Lung (tissue), 12 donors: ENCODE measurements around the gene RPS26. TPM values are rescaled to one million over a fixed set of nuclear protein-coding genes. Genes with fewer than 3 reads are reported as not detected.
"Not testable (repeated sequence)": the region's sequence is repeated elsewhere in the genome, so short reads cannot be mapped to it uniquely, and the experiment has no call there.

Experiments
- ATAC-seq: fragments of 200-7000 bp; cut with Tn5 transposase; one replicate; pipeline ENCODE4 v1.9.1; 2020; ENCODE audit warnings: moderate number of reproducible peaks; ENCODE audit not compliant: insufficient read depth, low FRiP score
- DNase-seq, 3 donors: peaks; one replicate each; pipeline ENCODE4 v3.0.0-alpha.2; 2013 to 2017
- H3K27ac ChIP-seq, 2 donors: one replicate each; pipeline ENCODE4 v1.5.1; 2013; ENCODE audit warnings: mild to moderate bottlenecking in 2 of 2, moderate library complexity in 2 of 2, control low read depth in 1 of 2, inconsistent platforms in 1 of 2, low read depth in 1 of 2, low read length in 1 of 2
- H3K27me3 ChIP-seq, 3 donors: one replicate each; pipeline ENCODE4 v1.5.1; 2013; ENCODE audit warnings: low read length in 2 of 3; ENCODE audit not compliant: control insufficient read depth in 3 of 3, insufficient read depth in 3 of 3
- H3K36me3 ChIP-seq, 4 donors: one replicate each; pipeline ENCODE4 v1.5.1; 2013; ENCODE audit warnings: low read length in 4 of 4, mild to moderate bottlenecking in 1 of 4, moderate library complexity in 1 of 4; ENCODE audit not compliant: control insufficient read depth in 4 of 4, insufficient read depth in 4 of 4
- H3K4me1 ChIP-seq, 5 donors: one replicate each; pipeline ENCODE4 v1.5.1; 2013; ENCODE audit warnings: low read length in 5 of 5, mild to moderate bottlenecking in 2 of 5, moderate library complexity in 1 of 5; ENCODE audit not compliant: control insufficient read depth in 5 of 5, insufficient read depth in 5 of 5
- H3K4me3 ChIP-seq: one replicate; pipeline ENCODE4 v1.5.1; 2013; ENCODE audit warnings: mild to moderate bottlenecking, control low read depth, moderate library complexity
- H3K9ac ChIP-seq, 2 donors: one replicate each; pipeline ENCODE4 v1.5.1; 2013; ENCODE audit warnings: low read length in 2 of 2, control low read depth in 1 of 2; ENCODE audit not compliant: insufficient read depth in 1 of 2
- H3K9me3 ChIP-seq, 4 donors: one replicate each; pipeline ENCODE4 v1.5.1; 2013; ENCODE audit warnings: low read length in 3 of 4, mild to moderate bottlenecking in 1 of 4, moderate library complexity in 1 of 4; ENCODE audit not compliant: control insufficient read depth in 4 of 4, insufficient read depth in 3 of 4
- WGBS, 2 donors: extraction: QIAGEN DNeasy Blood & Tissue Kit; methylation state at CpG; one replicate each; pipeline ENCODE4 v1.1.7; 2013; 5-methylcytosine and 5-hydroxymethylcytosine counted together
- polyA plus RNA-seq, 2 donors: library from polyadenylated mRNA; stranded (reverse); fragments of 200-250 nt; gene quantifications; one replicate each; pipeline ENCODE4 v1.2.1, GENCODE V29; 2013
- total RNA-seq, 2 donors: library from RNA; depleted of rRNA in 1 of 2; stranded (reverse); fragments of >200 nt in 1 of 2; gene quantifications; one replicate each; pipeline ENCODE4 v1.2.1, GENCODE V29; 2014 to 2021
- TF ChIP-seq, protein P1 (sequence below): IDR thresholded peaks from 2 replicates; pipeline ENCODE4 v1.5.1; 2012; ENCODE audit warnings: mild to moderate bottlenecking; ENCODE audit errors: control extremely low read depth, extremely low read depth
- donor health status: control.
- donor health status: control.
- donor health status: Bipolar disorder and iron deficiency.
- donor health status: healthy.
- donor health status: DM: yes; HTN: yes; CAD: no.

The RPS26 gene
- total and polyA plus RNA-seq, 4 donors: 53.1 to 1,477 (median 591) TPM

DNA sequence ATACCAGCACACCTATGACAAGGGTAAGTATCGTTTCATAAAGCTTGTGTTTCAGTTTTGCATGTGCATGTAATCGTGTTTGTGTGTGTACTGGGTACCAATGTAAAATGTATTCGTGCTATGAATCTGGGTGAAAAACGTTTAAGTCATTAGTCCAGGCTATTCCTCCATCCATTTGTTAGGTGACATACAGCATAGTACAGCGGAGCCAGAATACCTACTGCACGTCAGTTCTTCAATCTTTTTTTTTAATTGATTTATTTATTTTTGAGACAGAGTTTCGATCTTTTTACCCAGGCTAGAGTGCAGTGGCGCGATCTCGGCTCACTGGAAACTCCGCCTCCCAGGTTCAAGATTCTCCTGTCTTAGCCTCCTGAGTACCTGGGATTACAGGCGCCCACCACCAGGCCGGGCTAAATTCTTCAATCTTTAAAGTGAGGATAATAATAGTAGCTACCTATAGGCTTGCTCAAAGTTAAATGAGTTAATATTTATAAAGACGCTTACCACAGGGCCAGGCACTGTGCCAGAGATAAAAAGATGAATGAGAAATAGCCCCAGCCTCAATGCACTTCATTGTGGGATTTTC is 661 bp upstream of the RPS26 start:
- Histone ChIP-seq H3K9ac (peak overlapping the region in 1 of 2 donors; percentile 34), H3K27ac (peak overlapping the region; percentile 70 to 74), H3K36me3 (peaks cover 11 to 31% (median 20%) of the 10 kb centered on the region in 4 donors), H3K27me3 (no peaks in the 10 kb centered on the region), H3K4me3 (peak overlapping the region; percentile 32), H3K9me3 (no peaks in the 10 kb centered on the region), H3K4me1 (peaks cover 0 to 10% (median 9%) of the 10 kb centered on the region in 5 donors)
- TF ChIP-seq, protein P1, sequence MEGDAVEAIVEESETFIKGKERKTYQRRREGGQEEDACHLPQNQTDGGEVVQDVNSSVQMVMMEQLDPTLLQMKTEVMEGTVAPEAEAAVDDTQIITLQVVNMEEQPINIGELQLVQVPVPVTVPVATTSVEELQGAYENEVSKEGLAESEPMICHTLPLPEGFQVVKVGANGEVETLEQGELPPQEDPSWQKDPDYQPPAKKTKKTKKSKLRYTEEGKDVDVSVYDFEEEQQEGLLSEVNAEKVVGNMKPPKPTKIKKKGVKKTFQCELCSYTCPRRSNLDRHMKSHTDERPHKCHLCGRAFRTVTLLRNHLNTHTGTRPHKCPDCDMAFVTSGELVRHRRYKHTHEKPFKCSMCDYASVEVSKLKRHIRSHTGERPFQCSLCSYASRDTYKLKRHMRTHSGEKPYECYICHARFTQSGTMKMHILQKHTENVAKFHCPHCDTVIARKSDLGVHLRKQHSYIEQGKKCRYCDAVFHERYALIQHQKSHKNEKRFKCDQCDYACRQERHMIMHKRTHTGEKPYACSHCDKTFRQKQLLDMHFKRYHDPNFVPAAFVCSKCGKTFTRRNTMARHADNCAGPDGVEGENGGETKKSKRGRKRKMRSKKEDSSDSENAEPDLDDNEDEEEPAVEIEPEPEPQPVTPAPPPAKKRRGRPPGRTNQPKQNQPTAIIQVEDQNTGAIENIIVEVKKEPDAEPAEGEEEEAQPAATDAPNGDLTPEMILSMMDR: no peak
- DNase-seq (peak in 1 of 3 donors; percentile 3), ATAC-seq (no peak)
- WGBS, 2 donors: 64 to 76% methylated on average over 14 of the region's 14 CpGs

DNA sequence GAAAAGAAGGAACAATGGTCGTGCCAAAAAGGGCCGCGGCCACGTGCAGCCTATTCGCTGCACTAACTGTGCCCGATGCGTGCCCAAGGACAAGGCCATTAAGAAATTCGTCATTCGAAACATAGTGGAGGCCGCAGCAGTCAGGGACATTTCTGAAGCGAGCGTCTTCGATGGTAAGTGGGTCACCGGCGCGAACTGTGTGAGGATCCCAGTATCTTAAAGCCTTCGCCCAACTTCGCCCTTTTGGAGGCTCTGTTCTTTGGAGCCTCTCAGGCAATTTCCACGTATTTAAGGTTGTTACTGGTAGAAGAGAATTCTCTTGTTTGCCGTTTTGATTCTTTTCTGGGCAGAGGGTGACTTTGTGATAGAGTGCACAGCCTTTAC is 704 bp downstream of the RPS26 start:
- not testable (repeated sequence) for H3K27me3 ChIP-seq, ATAC-seq, H3K9me3 ChIP-seq, DNase-seq
- Histone ChIP-seq H3K27ac (peak overlapping the region; percentile 83 to 89), H3K4me3 (peak overlapping the region; percentile 68), H3K9ac (peak overlapping the region; percentile 91 to 92), H3K4me1 (peaks cover 0 to 10% (median 9%) of the 10 kb centered on the region in 5 donors), H3K36me3 (peaks cover 10 to 27% (median 20%) of the 10 kb centered on the region in 4 donors)
- 1 to 4% methylated on average over 18 to 20 of the region's 20 CpGs for WGBS, 2 donors

DNA sequence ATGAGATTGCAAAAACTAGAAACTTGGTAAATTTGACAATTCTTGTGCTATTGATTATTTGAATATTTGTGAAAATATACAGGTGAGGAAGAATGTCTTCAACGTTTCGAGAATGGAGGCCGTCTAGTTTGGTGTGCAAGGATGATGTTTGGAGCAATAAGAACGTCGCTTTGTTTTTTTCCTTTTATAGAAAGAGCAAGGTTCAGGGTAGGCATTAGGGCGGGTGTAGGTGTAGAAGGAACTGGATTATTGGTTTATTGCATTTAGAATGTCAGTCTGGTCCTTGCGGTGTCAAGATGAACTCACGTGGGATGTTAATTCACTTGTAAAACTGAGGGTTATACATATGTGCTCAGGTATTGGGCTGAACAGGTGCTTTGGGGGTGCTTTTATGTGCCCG is 1.1 kb downstream of the RPS26 start:
- ATAC-seq: no peak
- Histone ChIP-seq H3K9me3 (no peaks in the 10 kb centered on the region), H3K27ac (peak overlapping the region in 1 of 2 donors; percentile 89), H3K4me3 (peak overlapping the region; percentile 68), H3K27me3 (no peaks in the 10 kb centered on the region), H3K4me1 (peaks cover 0 to 10% (median 9%) of the 10 kb centered on the region in 5 donors), H3K36me3 (peaks cover 10 to 27% (median 20%) of the 10 kb centered on the region in 4 donors), H3K9ac (peak overlapping the region; percentile 91 to 92)
- 38 to 40% methylated on average over 9 of the region's 9 CpGs for WGBS, 2 donors
- no peak for DNase-seq
- TF ChIP-seq, protein P1: no peak

DNA sequence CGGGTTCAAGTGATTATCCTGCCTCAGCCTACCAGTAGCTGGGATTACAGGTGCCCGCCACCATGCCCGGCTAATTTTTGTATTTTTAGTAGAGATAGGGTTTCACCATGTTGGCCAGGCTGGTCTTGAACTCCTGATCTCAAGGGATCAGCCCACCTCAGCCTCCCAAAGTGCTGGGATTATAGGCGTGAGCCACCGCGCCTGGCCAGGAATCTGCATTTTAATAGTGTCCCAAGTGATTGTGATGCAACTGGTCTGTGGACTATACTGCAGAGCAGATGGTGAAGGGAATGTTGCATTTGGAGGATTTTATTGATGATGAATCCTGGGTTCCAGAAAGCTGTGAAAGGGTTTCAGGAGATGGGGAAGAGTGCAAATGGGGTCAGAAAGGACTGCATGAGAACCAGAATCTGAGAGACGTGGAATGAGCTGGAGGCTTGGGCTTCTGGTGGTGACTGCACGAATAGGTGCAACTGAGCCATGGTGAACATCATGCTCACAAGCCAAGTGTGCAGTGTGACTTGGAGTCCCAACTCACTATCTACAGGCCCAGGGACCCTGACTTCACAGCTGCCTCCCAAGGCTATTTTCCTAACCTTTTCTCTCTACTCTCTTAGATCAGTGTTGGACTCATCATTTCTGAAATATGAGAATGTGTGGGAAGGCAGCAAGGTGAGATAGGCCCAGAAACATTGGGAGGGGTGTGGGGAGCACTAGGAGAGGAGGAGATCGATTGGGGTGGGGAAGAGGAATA is 4.5 kb downstream of the RPS26 start:
- H3K9me3 ChIP-seq: no peaks in the 10 kb centered on the region
- H3K27ac ChIP-seq: no peak overlapping the region
- no peaks in the 10 kb centered on the region for H3K27me3 ChIP-seq
- DNase-seq (no peak), ATAC-seq (no peak)
- TF ChIP-seq, protein P1: no peak
- H3K9ac ChIP-seq: no peak overlapping the region
- H3K36me3 ChIP-seq: peaks cover 10 to 20% (median 16%) of the 10 kb centered on the region in 4 donors
- H3K4me1 ChIP-seq: peaks cover 0 to 10% (median 7%) of the 10 kb centered on the region in 5 donors
- WGBS, 2 donors: 88 to 89% methylated on average over 9 of the region's 9 CpGs
- H3K4me3 ChIP-seq: no peak overlapping the region
